H1 (cell line): ENCODE results near the gene POLR3G.

Source experiments
- BCL11A ChIP-seq, 2 experiments: IDR thresholded peaks; one replicate each; pipeline ENCODE4 v1.6.1; 2011; ENCODE audit warnings: low read depth in 2 of 2, low read length in 2 of 2, mild to moderate bottlenecking in 2 of 2
- EP300 ChIP-seq, 2 experiments: IDR thresholded peaks; 1 replicate in 1 of 2; 2 replicates in 1 of 2; pipeline ENCODE4 v1.6.1; 2011 to 2012; ENCODE audit warnings: low read depth in 2 of 2, low read length in 2 of 2, mild to moderate bottlenecking in 2 of 2, borderline replicate concordance in 1 of 2, inconsistent platforms in 1 of 2, moderate library complexity in 1 of 2
- POLR2AphosphoS5 ChIP-seq: IDR thresholded peaks from 2 replicates; pipeline ENCODE4 v1.6.1; 2011; ENCODE audit warnings: low read depth, low read length
- SAP30 ChIP-seq: fragments of 300-600 bp; sonication (generic); IDR thresholded peaks from 2 replicates; pipeline ENCODE4 v1.7.1; 2012; ENCODE audit warnings: low read length, moderate library complexity, mild to moderate bottlenecking, inconsistent platforms; ENCODE audit not compliant: insufficient read depth, insufficient replicate concordance
- TBP ChIP-seq: IDR thresholded peaks from 2 replicates; pipeline ENCODE4 v1.6.1; 2011; ENCODE audit warnings: low read depth, low read length, improper control_type of control experiment
- TF ChIP-seq, protein P1 (sequence below), 3 experiments: IDR thresholded peaks; 1 replicate in 2 of 3; 2 replicates in 1 of 3; pipeline versions ENCODE4 v1.5.1 to v1.6.1; 2011; ENCODE audit warnings: low read length in 3 of 3, mild to moderate bottlenecking in 3 of 3, inconsistent platforms in 2 of 3, low read depth in 1 of 3, moderate library complexity in 1 of 3; ENCODE audit not compliant: insufficient read depth in 1 of 3; ENCODE audit errors: control extremely low read depth in 1 of 3
- TF ChIP-seq, protein P2 (sequence below): IDR thresholded peaks from 2 replicates; pipeline ENCODE4 v1.6.1; 2011; ENCODE audit warnings: low read length, improper control_type of control experiment

GRCh38 chr5:90488791-90489190 is 14.1 kb downstream of the POLR3G start:
- TF ChIP-seq, protein P1, sequence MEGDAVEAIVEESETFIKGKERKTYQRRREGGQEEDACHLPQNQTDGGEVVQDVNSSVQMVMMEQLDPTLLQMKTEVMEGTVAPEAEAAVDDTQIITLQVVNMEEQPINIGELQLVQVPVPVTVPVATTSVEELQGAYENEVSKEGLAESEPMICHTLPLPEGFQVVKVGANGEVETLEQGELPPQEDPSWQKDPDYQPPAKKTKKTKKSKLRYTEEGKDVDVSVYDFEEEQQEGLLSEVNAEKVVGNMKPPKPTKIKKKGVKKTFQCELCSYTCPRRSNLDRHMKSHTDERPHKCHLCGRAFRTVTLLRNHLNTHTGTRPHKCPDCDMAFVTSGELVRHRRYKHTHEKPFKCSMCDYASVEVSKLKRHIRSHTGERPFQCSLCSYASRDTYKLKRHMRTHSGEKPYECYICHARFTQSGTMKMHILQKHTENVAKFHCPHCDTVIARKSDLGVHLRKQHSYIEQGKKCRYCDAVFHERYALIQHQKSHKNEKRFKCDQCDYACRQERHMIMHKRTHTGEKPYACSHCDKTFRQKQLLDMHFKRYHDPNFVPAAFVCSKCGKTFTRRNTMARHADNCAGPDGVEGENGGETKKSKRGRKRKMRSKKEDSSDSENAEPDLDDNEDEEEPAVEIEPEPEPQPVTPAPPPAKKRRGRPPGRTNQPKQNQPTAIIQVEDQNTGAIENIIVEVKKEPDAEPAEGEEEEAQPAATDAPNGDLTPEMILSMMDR (IDR thresholded peaks at IDR 0.05; ENCODE audit: control extremely low read depth in 1 of 3, insufficient read depth in 1 of 3, low read depth in 1 of 3, low read length in 3 of 3) = no peak
- TF ChIP-seq TBP (no peak), BCL11A (IDR thresholded peaks at IDR 0.05; ENCODE audit: low read depth in 2 of 2, low read length in 2 of 2) (no peak), EP300 (IDR thresholded peaks at IDR 0.05; ENCODE audit: borderline replicate concordance in 1 of 2, low read depth in 2 of 2, low read length in 2 of 2) (no peak), POLR2AphosphoS5 (no peak), SAP30 (no peak)
- TF ChIP-seq, protein P2, sequence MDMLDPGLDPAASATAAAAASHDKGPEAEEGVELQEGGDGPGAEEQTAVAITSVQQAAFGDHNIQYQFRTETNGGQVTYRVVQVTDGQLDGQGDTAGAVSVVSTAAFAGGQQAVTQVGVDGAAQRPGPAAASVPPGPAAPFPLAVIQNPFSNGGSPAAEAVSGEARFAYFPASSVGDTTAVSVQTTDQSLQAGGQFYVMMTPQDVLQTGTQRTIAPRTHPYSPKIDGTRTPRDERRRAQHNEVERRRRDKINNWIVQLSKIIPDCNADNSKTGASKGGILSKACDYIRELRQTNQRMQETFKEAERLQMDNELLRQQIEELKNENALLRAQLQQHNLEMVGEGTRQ = no peak
